ENCODE measurements around the gene PDGFC.

Gene PDGFC

DNA sequence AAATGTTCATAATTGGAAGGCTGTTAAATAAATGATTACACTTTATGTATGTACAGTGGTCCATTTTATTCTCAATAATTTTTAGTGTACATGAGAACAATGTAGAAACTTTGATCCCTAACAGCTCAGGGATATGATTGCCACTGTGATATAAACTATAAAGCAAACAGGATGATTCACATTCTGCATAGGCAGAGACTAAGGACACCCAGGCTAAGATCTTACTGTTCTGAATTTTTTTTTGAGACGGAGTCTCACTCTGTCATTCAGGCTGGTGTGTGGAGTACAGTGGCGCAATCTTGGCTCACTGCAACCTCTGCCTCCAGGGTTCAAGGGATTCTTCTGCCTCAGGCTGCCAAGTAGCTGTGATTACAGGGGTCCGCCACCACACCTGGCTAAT is 186.6 kb downstream of the PDGFC start:
- Histone ChIP-seq H3K4me3 (IDR thresholded peaks at IDR 0.05; ENCODE audit: insufficient read depth, low read depth, low read length) (no peak overlapping the region), H3K4me1 (ENCODE audit: low read depth, poor library complexity, severe bottlenecking) (no peaks in the 10 kb centered on the region), H2AFZ (ENCODE audit: low read depth) (no peak overlapping the region), H4K20me1 (ENCODE audit: insufficient read depth) (no peaks in the 10 kb centered on the region), H3K27ac (no peak overlapping the region), H3K4me2 (no peak overlapping the region), H3K79me2 (ENCODE audit: insufficient read depth, low read depth) (no peaks in the 10 kb centered on the region), H3K36me3 (ENCODE audit: insufficient read depth) (no peaks in the 10 kb centered on the region), H3K9ac (no peak overlapping the region), H3K27me3 (ENCODE audit: insufficient read depth, low read depth) (no peaks in the 10 kb centered on the region)
- TF ChIP-seq, protein P1, sequence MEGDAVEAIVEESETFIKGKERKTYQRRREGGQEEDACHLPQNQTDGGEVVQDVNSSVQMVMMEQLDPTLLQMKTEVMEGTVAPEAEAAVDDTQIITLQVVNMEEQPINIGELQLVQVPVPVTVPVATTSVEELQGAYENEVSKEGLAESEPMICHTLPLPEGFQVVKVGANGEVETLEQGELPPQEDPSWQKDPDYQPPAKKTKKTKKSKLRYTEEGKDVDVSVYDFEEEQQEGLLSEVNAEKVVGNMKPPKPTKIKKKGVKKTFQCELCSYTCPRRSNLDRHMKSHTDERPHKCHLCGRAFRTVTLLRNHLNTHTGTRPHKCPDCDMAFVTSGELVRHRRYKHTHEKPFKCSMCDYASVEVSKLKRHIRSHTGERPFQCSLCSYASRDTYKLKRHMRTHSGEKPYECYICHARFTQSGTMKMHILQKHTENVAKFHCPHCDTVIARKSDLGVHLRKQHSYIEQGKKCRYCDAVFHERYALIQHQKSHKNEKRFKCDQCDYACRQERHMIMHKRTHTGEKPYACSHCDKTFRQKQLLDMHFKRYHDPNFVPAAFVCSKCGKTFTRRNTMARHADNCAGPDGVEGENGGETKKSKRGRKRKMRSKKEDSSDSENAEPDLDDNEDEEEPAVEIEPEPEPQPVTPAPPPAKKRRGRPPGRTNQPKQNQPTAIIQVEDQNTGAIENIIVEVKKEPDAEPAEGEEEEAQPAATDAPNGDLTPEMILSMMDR (conservative IDR thresholded peaks at IDR 0.05; ENCODE audit: low read depth, low read length) = no peak

DNA sequence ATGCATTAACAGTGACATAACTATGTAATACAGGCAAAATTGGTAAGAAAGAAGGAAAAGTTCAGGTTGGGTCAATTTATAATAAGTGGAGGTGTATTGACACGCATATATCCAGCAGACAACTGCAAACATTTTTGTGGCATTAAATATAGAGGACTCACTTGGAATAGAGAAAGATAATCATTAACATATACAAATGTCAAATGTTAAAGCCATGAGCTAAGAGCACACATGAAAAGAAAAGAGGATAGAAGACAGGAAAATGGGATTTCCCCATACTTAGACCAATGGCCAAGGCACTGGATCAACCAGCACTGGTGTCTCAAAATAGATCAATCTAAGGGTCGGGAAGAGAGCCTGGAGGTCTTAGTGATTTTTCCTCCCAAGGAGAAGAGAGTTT is 187.6 kb downstream of the PDGFC start:
- Histone ChIP-seq H3K27me3 (ENCODE audit: insufficient read depth, low read depth) (no peaks in the 10 kb centered on the region), H3K9ac (no peak overlapping the region), H3K4me2 (no peak overlapping the region), H3K79me2 (ENCODE audit: insufficient read depth, low read depth) (no peaks in the 10 kb centered on the region), H3K4me3 (IDR thresholded peaks at IDR 0.05; ENCODE audit: insufficient read depth, low read depth, low read length) (no peak overlapping the region), H3K36me3 (ENCODE audit: insufficient read depth) (no peaks in the 10 kb centered on the region), H3K27ac (no peak overlapping the region), H4K20me1 (ENCODE audit: insufficient read depth) (no peaks in the 10 kb centered on the region), H2AFZ (ENCODE audit: low read depth) (no peak overlapping the region), H3K4me1 (ENCODE audit: low read depth, poor library complexity, severe bottlenecking) (no peaks in the 10 kb centered on the region)
- TF ChIP-seq, protein P1 (conservative IDR thresholded peaks at IDR 0.05; ENCODE audit: low read depth, low read length) = no peak

DNA sequence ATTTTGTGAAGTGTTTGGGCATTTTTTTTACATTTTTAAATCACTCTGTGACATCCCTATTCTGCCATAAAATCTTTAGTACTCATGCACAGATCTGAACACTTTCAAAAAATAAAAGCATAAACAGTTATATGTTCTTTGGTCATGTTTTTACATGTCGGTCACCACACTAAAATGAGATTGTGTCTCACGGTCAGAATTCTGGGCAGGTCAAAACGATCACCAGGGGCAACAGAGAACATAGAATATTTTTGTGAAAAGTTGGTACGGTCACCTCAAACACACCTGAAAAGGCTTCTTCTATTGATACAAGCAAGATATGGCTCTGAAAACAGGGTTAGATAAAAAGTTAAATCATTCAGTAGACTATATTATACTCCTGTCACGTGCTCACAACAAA is 189.1 kb downstream of the PDGFC start:
- H3K79me2 ChIP-seq (ENCODE audit: insufficient read depth, low read depth) = no peaks in the 10 kb centered on the region
- H3K4me3 ChIP-seq (IDR thresholded peaks at IDR 0.05; ENCODE audit: insufficient read depth, low read depth, low read length) = no peak overlapping the region
- no peak overlapping the region for H3K27ac ChIP-seq
- H3K4me2 ChIP-seq = no peak overlapping the region
- no peak overlapping the region for H2AFZ ChIP-seq (ENCODE audit: low read depth)
- no peaks in the 10 kb centered on the region for H3K27me3 ChIP-seq (ENCODE audit: insufficient read depth, low read depth)
- H3K36me3 ChIP-seq (ENCODE audit: insufficient read depth) = no peaks in the 10 kb centered on the region
- no peaks in the 10 kb centered on the region for H4K20me1 ChIP-seq (ENCODE audit: insufficient read depth)
- no peaks in the 10 kb centered on the region for H3K4me1 ChIP-seq (ENCODE audit: low read depth, poor library complexity, severe bottlenecking)
- no peak overlapping the region for H3K9ac ChIP-seq
- TF ChIP-seq, protein P1 (conservative IDR thresholded peaks at IDR 0.05; ENCODE audit: low read depth, low read length) = no peak

DNA sequence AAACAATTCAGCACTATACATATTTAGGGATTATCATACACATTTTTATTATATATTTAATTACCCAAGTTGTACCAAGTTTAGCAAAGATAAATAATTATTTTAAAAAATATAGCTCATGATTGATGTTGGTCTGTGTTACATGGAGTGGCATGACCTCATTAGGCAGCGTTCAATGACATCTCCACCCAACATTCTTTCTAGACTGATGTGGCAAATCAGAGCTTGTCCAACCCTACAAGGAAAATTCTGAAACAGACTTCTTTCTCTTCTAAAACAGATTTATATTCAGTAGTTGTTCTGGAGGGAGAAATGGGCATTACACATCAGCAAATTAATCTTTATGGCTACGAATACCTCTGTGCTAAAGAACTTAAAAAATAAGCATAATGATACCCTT is 189.7 kb downstream of the PDGFC start:
- Histone ChIP-seq H3K36me3 (ENCODE audit: insufficient read depth) (no peaks in the 10 kb centered on the region), H3K9ac (no peak overlapping the region), H2AFZ (ENCODE audit: low read depth) (no peak overlapping the region), H4K20me1 (ENCODE audit: insufficient read depth) (no peaks in the 10 kb centered on the region), H3K4me2 (no peak overlapping the region), H3K79me2 (ENCODE audit: insufficient read depth, low read depth) (no peaks in the 10 kb centered on the region), H3K27me3 (ENCODE audit: insufficient read depth, low read depth) (no peaks in the 10 kb centered on the region), H3K27ac (no peak overlapping the region), H3K4me3 (IDR thresholded peaks at IDR 0.05; ENCODE audit: insufficient read depth, low read depth, low read length) (no peak overlapping the region), H3K4me1 (ENCODE audit: low read depth, poor library complexity, severe bottlenecking) (no peaks in the 10 kb centered on the region)
- TF ChIP-seq, protein P1 (conservative IDR thresholded peaks at IDR 0.05; ENCODE audit: low read depth, low read length) = no peak

DNA sequence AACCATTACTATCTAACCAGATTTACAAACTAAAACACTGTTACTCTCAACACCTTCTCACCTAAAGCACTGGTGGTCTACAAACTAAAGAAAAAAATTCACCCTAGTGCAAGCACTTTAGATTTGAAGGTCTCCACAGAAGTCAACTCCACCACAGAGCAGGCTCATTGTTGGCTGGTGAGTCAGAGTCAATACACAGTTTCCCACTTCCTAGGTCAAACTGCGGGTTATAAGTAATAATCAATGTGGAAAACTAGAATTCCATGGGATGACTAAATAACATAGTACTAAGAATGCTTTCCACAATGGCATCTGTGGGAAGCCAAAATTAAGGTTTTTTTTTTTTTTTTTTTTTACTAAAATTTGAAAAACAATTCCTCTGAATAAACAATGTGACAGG is 191.8 kb downstream of the PDGFC start:
- Histone ChIP-seq H3K4me2 (no peak overlapping the region), H3K27me3 (ENCODE audit: insufficient read depth, low read depth) (no peaks in the 10 kb centered on the region), H3K36me3 (ENCODE audit: insufficient read depth) (no peaks in the 10 kb centered on the region), H3K9ac (no peak overlapping the region), H2AFZ (ENCODE audit: low read depth) (no peak overlapping the region), H3K4me1 (ENCODE audit: low read depth, poor library complexity, severe bottlenecking) (no peaks in the 10 kb centered on the region), H3K27ac (no peak overlapping the region), H4K20me1 (ENCODE audit: insufficient read depth) (no peaks in the 10 kb centered on the region), H3K79me2 (ENCODE audit: insufficient read depth, low read depth) (no peaks in the 10 kb centered on the region), H3K4me3 (IDR thresholded peaks at IDR 0.05; ENCODE audit: insufficient read depth, low read depth, low read length) (no peak overlapping the region)
- TF ChIP-seq, protein P1 (conservative IDR thresholded peaks at IDR 0.05; ENCODE audit: low read depth, low read length) = no peak
